Measurements from ENCODE around the gene FAM83D.
A peak's percentile ranks its signal among the peaks of the same experiment; 100 is the strongest.
"Not testable (repeated sequence)": the region's sequence is repeated elsewhere in the genome, so short reads cannot be mapped to it uniquely, and the experiment has no call there.

FAM83D gene

DNA sequence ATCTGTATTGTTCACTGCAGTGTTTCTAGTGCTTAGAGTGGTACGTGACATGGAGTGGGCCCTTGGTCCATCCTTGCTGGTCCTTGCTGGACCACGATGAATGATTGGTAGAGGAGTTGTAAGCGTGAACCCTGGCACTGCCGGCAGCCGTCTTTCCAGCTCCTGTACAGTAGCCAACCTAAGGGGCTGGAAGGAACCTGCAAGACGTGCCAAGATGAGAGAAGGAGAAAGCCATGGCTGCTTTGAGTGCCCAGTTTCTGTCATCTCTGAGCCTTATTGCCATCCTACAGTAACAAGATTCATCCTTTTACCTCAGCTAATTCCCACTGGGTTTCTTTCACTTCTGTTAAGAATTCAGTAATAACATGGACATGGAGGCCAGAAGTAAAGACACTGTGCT is 41.9 kb downstream of the FAM83D start:
- DNase-seq (ENCODE audit: low spot score), result no peak

DNA sequence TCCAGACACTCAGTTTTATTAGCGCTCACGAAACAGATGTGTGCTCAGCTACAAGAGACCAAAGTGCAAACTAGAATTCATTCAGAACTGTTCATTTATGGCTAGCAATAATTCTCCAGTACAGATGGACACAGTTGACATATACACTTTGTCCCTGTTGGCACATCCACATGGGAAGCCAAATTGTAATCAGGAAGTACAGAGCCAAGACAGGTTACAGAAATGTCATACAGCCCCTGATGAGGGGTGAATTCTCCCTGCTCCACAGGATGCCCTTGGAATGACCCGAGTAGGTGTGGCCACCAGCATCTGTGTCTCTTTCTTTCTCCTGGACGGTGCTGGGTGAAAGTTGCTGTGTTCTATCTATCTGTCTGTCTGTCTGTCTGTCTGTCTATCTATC is 43.5 kb downstream of the FAM83D start:
- no peak for DNase-seq (ENCODE audit: low spot score)

DNA sequence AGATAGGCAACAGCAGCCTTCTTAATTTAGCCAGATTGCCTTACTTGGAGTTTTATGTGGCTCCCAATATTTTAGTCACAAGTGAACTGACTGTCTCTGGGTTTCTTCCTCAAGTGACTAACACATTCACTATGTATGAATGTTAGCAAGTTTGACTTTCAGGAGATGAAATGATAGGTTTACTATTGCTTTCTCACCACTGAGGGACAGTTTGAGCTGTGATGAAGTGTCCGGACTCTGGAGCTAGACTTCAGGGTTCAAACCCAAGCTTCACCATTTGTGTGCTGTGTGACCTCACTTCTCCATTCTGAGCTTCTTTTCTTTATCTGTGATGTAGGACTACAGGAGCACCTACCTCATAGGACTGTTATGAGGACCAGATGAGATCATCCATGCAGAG is 44.1 kb downstream of the FAM83D start:
- DNase-seq (ENCODE audit: low spot score), result no peak

DNA sequence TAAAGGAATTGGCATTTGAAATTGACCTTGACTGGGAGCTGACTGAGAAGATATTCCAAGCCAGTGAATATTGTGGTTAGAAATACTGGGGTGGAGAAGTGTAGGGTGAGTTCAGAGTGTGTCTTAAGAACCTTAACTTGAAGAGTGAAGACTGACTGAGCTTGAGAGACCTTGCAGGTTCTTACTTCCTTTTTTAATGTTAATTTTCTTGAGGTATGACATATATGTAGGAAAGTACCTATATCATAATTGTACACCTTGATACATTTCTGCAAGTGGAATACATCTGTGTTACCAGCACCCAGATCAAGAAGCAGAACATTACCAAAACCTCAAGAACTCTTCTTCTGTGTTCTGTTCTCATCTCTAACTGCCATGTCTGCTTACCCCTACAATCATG is 46.9 kb downstream of the FAM83D start:
- DNase-seq (ENCODE audit: low spot score), result no peak

DNA sequence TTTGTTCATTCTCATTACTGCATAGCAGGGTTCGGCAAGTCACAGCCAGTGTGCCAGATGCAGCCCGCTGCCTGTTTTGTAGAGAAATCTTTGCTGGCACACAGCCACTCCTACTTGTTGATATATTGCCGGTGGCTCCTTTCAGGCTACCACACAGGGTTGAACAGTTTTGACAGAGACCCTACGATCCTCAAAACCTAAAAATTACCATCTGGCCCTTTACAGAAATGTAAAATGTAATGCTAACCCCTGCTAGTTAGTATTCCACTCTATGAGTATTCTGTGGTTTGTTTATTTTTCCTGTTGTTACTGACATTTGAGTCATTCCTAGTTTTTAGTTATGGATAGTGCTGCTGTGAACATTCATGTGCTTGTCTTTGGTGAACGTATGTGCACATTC is 47.4 kb downstream of the FAM83D start:
- no peak for DNase-seq (ENCODE audit: low spot score)

DNA sequence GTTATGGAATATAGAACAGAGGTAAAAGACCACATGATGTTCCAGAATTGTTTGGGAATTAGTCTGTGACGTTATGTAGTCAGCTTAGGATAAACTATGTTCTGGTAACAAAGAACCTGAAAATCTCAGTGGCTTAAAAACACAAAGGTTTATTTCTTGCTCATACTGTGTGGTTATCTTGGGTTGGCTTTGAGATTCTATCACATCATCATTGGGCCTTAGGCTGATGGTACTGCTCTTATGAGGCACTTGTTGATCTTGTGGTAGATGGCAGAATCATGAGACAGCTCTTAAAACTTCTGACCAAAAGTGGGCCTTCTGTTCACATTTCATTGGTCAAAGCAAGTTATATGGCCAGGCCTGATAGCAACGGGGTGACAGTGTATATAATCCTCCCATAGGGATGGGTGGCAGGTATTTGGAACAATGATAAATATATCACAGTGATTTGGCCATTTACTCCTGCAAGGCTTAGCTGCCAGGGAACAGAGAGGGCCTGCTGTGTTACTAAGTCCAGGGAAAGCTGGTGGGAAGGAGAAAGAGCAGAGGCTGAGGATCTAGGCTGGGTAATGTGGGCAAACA is 49.4 kb downstream of the FAM83D start:
- DNase-seq (ENCODE audit: low spot score), result no peak

DNA sequence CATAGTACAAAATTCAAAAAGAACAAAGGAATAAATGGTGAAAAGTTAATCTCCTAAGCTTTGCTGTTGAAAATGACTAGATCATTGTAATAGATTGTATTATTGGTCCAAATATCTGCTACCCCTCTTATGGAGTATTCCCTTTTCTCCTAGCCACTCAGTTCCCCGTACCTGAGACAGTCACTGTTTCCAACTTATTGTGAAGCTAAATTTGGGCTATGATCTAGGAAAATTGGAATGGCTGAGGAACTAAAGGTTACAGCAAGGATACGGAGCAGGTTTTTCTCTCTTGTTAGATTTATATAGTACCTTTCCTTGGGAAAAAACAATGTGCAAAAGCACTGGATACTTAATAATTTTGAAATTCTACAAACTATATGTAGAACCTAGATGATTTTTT is 53.2 kb downstream of the FAM83D start:
- DNase-seq (ENCODE audit: low spot score), result no peak

DNA sequence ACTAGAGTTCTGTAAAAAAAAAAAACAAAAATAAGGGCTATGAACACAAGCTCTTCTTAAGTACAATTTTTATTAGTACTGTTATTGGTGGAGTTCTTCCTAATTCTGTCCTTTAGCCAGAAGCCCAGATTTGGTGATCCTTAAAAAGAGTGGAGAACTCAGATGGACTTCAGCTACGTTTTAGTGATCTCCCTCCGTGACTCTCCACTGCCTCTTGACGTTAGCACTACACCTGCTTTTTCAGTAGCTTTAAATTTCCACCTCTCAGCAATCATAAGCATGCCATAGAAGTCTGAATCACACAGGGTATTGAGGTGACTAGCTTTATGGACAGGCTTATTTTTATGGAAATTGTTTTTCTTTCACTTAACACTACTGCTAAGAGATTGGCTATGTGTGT is 53.6 kb downstream of the FAM83D start:
- no peak for DNase-seq (ENCODE audit: low spot score)

DNA sequence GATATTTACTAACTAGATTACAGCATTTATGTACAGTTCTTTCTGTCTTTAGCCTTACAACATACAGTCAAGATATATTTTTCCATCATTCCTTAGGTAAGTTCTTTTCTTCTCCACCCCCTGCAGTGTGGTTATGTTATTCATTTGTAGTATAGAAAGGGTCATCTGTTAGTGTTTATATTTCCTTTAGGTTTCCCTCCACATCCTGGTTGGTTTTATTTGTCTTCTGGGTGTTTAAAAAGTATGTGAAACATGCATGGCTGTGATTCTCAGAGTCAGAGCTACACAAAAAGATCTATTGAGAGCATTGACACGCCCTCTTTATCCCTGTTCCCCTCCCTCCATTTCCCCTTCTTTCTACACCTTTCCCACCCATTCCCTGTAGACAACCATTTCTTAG is 56.1 kb downstream of the FAM83D start:
- DNase-seq (ENCODE audit: low spot score), result no peak

DNA sequence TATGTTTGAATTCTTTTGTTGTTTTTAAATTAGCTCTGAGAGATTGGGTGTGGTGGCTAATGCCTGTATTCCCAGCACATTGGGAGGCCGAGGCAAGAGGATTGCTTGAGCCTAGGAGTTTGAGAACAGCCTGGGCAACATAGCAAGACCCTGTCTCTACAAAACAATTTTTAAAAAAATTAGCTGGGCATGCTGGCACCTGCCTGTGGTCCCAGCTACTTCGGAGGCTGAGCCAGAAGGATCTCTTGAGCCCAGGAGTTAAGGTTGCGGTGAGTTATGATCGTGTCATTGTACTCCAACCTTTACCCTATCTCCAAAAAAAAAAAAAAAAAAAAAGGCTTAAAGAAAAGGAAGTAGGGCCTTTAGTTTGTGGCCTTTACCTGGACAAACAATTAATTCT is 58.8 kb downstream of the FAM83D start:
- no peak for DNase-seq (ENCODE audit: low spot score)

DNA sequence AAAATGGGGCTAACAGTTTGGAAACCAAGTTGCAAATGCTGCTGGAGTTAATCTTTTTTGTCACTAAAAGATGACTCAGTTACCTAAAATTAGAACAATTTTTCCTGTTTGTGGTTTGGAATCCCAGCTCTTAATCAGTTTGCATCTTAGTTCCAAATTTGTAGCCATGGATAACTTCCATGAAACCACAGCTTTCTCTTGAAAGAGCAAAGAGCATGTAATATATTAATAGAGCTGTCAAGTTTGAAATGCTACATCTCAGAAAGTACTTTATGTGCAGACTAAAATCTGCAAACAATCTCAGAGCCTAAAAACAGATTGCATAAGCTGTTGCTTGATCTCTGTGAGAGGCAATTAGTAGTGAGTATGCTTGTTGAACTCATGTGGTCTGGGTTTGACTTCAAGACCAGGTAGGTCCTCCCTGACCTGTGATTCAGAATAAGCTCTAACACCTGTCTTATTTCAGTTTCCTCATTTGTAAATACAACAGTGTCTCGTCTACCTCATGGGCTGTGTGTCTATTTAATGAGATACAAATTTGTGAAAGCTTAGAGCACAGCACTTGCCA is 59.5 kb downstream of the FAM83D start:
- no peak for DNase-seq (ENCODE audit: low spot score)

DNA sequence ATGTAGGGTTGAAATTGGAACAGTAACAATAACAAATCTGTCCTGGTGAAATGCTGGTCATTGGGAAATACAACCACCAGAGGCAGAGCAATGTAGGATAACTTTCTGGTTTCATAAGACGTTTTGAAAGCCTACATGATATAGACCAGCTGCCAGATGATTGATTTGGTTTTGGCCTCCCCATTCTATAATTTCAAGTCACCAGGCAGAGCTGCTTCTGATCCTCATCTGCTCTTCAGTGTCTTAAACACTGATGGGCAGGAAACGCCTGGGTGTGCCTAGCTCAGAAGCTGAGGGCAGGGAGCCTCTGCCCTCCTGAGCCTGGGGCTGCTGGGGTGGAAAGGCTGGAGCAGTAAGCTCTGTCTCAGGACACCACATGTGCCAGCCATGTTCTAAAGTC is 60.4 kb downstream of the FAM83D start:
- no peak for DNase-seq (ENCODE audit: low spot score)

DNA sequence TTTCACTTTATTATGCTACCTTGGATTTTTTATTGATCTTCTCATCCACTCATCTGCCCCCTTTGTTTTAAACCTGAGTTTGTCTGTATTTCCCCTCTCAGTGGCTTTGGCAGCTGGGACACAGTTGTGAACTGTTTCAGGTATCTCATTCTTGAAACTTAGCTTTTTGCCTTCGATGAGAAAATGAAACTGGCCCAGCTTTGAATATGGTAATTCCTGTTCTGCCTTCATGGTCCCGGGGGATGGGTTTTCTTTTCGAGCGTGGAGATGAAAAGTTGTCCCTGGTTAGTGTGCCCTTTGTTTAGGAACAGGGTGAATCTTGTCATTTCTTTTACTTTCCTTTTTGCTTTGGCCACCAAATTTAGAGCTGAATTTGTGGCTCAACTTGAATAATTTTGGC is 61.6 kb downstream of the FAM83D start:
- peak; percentile 41 for DNase-seq (ENCODE audit: low spot score)

DNA sequence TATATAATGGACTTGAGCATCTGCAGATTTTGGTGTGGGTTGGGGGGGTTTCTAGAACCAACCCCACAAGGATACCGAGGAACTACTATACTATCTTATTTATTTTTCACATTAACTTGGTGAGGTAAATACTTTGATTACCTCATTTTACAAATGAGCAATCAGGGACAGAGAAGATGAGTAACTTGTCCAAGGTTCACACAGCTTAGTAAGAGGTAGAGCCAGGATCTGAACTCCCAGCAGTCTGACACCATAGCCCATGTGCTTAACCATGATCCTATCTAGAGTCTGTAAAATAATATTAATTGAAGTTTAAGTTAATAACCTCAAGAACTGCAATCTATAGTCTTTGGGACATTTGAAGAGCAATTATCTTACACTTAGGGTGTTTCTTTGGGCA is 64.5 kb downstream of the FAM83D start:
- no peak for DNase-seq (ENCODE audit: low spot score)

DNA sequence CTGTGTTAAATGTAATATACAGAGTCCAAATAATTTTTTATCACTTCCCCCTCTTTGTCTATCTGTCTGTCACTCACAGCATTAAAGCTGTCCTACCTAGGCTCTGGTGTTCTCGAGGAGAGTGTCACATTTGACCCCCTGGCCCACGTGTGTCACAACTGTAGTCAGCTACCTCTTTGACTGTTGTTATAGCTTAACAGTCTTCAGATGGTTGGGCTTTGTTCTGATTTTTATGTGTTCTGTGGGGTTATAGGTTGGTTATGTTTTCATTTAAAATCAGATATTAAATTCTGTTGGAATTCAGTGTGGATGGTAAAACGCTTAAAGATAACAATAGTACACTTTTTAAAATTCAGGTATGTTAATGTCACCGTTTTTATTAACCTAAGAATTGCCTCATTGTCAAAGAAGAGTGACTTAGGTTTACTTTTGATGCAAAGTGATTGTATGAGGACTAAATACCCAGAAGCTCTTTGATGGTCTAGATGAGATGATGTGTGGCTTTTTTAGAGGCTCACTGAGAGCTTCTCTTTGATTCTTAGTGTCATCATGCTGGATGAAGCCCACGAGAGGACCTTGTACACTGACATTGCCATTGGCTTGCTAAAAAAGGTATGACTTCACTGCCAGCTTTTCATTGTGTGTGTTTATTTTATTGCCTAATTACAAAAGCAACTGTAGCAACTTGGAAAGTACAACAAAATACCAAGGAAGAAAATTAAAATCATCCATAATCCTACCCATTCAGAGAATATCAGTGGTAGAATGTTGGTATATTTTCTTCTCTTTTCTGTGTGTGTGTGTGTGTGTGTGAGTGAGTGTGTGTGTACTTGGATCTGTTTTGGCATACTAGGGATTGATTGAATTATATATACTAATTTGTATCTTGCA is 65.8 kb downstream of the FAM83D start:
- no peak for DNase-seq (ENCODE audit: low spot score)

DNA sequence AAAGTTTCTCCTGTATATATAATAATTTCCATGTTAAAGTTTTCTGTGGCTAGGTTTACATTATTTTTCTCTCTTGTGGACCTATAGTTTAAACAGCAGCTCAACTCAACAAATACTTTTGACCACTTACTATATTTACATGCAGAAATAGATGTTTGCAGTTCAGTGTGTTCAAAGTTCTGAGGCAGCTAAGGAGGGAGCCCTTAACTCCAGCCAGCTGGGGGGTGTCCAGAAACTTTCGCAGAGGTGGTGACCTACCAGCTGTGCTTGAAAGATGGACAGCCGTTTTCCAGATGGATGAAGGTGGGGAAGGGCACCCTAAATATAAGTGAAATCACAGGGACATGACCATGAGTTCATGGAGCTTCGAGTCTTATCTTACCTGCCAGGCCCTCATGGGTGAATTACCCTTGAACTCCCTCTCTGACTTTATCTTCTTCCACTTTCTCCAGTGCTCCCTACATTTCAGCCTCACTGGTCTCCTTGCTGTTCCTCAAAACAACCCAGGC is 69.4 kb downstream of the FAM83D start:
- no peak for DNase-seq (ENCODE audit: low spot score)

DNA sequence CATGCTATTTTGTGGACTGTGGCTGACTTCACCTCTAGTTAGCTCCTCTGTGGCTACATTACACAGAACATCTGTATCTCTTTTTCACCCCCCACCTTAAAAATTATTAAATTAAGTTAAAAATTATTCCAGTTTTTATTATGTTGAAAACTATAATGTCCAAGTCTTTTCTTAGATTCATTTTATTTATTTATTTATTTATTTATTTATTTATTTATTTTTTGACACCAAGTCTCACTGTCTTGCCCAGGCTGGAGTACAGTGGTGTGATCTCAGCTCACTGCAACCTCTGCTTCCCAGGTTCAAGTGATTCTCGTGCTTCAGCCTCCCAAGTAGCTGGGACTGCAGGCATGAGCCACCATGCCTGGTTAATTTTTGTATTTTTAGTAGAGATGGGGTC is 70.6 kb downstream of the FAM83D start:
- DNase-seq (ENCODE audit: low spot score), result not testable (repeated sequence)

DNA sequence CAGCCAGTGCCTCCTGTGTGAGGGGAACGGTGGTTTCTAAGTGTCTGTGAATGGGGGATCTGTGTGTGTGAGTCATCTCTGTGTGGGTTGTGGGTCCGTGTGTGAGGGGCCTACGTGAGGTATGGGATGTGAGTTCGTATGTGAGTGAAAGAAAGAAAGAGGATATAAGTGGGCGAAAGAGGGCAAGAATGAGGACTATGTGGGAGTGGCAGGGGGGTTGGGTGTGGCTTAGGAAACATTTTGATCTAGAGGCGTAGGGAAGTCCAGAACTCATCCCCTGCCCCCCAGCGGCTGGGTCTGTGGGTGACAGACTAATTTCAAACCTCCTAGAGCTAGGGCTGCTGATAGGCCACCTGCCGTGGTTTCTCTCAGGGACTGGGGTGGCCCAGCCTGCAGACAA is 71.4 kb downstream of the FAM83D start:
- peak; percentile 41 for DNase-seq (ENCODE audit: low spot score)

DNA sequence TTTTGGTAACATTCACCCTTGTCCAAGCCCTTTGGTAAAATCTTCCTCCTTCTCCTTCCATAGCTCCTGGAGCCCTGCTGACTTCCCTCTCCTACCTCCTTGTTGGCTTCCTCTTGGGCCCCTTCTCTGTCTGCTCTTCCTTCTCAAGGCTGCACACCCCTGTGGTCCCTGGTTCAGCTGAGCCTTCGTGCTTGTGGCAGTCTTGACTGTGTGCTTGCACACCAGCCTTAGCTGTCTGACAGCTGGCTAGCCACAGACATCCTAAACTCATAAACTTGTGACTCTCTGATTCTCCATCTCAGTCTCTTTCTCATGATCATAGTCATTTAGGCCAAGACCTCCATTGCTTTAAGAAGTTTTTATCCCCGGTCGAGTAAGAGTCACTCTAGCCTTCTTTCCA is 73.0 kb downstream of the FAM83D start:
- no peak for DNase-seq (ENCODE audit: low spot score)

DNA sequence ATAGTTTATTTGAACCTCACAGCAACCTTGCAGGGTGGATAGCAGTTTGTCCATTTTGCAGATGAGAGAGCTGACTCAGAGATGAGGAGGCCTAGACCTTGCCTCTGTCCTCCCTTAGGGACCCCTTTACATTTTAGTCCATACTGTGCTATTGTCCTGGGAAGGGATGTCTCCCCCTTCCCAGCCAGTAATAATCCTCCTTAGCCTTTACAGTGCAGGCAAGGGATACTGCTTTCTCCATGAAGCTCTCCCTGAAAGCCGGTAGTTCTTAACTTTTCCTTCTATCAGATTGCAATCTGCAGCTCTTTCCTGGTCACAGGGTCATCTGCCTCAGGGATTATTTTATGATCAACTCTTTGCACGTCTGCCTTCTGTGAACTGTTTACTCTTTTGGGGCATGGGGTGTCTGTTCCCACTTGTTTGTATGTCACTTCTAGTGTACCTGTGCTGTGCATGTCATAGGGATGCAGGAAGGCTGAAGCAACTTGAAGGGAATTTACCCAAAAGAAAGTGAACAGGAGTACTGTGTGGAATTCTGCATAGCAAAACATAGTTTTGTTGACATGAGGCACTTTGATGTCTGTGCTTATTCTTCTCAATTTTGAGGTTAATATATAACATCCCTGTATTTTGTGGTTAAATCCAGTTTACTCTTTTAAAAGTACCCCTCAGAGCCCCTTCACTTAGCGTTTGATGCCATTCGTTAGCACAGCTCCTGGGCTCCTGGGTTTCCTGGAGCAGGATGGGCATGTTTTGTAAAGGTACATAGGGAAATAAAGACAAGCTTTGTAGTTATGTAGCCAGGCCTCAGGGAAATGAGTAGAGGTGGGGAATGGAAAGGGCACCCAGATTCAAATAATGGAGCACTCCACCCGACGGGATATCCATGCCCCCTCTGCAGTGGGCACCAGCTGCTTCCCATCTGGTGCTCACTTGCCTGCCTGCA is 74.0 kb downstream of the FAM83D start:
- DNase-seq (ENCODE audit: low spot score), result no peak

Measured in NAMALWA (cell line).